HUDEP-2 (cell line): ENCODE data around the gene BBS5.
"Not testable (repeated sequence)": the region's sequence is repeated elsewhere in the genome, so short reads cannot be mapped to it uniquely, and the experiment has no call there.

ENCODE experiments used
- DNase-seq, 76 experiments: peaks; one replicate each; lab custom pipeline; 2025; ENCODE audit not compliant: unreplicated experiment in 76 of 76; lab: John Stamatoyannopoulos, UW

The BBS5 gene

DNA sequence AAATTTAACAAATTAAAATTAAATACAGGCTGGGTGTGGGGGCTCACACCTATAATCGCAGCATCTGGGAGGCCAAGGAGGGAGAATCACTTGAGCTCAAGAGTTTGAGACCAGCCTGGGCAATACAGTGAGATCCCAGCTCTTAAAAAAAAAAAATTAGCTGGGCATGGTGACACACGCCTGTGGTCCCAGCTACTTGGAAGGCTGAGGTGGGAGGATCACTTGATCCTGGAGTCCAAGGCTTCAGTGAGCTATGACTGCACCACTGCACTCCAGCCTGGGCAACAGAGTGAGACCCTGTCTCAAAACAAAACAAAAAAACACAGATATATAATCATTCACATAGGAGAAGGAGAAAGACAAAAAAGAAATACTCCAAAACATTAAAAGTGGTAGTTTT, 60.2 kb downstream of the BBS5 start:
- DNase-seq = not testable (repeated sequence)

DNA sequence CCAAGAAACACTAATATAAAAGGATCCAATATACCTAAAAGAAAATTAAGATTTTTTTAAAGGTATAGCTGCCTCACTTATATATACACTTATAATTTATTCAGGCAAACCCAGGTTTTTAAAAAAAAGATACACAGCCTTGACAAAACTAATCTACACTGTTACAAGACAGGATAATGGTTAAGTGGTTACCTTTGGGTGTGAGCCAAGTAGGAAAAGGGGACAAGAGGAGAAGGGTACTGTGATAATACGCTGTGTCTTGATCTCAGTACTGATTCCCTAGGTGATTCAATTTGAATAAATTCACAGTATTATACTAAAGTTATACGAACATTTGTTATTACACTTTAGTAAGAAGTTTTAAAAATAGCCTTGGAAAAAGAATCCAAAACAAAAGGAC, 60.9 kb downstream of the BBS5 start:
- DNase-seq = peak in 9 of 76 experiments; percentile 2 to 32 (median 6)

GRCh38 chr2:169542433-169542832, 63.1 kb downstream of the BBS5 start:
- DNase-seq = no peak

DNA sequence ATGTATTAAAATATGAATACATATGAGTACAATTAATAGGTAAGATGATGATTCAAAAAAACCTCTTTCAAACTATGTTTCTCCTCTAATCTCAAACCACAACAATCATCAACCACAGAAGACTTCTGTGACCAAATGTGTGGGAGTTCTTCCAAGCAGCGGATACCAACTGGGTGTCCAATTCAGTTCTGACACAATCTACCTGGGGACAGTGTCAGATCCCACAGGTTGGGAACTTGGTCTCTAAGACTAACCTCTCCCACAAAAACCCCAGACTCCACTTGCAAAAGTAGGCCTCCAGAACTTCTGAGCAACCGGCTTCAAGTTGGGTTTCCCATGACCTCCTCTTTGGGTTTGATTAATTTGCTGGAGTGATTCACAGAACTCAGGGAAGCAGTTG, 67.5 kb downstream of the BBS5 start:
- no peak for DNase-seq
